Upper lobe of left lung (tissue), 4 donors: ENCODE data around the gene YLPM1.

ENCODE experiments used
- POLR2AphosphoS5 ChIP-seq, 2 donors: sonication (generic); formaldehyde crosslinking; IDR thresholded peaks; one replicate each; pipeline ENCODE4 v1.5.1; 2017; ENCODE audit warnings: antibody characterized with exemption in 2 of 2
- TF ChIP-seq, protein P1 (sequence below), 6 experiments: fragments of 450-650 bp in 4 of 6; fragments of 200-600 bp in 2 of 6; sonication (generic) in 2 of 6; IDR thresholded peaks; one replicate each; pipeline ENCODE4 v1.5.1; 2016 to 2019; ENCODE audit warnings: antibody characterized with exemption in 6 of 6

DNA sequence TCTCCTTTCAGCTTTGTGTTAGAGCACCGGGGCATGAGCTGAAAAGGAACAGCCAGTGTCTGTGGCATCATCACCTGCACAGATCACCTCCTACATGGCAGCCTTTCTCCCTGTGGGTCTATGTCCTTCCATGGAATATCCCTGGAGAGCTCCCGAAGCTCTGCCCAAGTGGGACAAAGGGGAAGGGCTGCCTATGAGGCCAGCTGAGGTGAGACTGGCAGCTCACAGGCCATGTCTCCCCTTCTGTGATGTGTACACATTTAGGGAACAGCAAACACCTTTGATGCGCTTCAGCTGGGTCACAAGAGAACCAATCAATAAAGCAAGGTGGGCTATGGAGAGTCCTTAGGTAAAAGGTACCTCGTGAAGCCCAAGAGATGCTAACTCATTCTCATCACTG is 108.7 kb downstream of the YLPM1 start:
- TF ChIP-seq, protein P1, sequence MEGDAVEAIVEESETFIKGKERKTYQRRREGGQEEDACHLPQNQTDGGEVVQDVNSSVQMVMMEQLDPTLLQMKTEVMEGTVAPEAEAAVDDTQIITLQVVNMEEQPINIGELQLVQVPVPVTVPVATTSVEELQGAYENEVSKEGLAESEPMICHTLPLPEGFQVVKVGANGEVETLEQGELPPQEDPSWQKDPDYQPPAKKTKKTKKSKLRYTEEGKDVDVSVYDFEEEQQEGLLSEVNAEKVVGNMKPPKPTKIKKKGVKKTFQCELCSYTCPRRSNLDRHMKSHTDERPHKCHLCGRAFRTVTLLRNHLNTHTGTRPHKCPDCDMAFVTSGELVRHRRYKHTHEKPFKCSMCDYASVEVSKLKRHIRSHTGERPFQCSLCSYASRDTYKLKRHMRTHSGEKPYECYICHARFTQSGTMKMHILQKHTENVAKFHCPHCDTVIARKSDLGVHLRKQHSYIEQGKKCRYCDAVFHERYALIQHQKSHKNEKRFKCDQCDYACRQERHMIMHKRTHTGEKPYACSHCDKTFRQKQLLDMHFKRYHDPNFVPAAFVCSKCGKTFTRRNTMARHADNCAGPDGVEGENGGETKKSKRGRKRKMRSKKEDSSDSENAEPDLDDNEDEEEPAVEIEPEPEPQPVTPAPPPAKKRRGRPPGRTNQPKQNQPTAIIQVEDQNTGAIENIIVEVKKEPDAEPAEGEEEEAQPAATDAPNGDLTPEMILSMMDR (IDR thresholded peaks at IDR 0.05): no peak
- no peak for TF ChIP-seq POLR2AphosphoS5 (IDR thresholded peaks at IDR 0.05)
